GM10266 (cell line): ENCODE data around the gene ENPP1.

Experiments
- DNase-seq: peaks from one replicate; pipeline ENCODE4 v3.0.0; 2012; ENCODE audit errors: extremely low spot score
- TF ChIP-seq, protein P1 (sequence below): IDR thresholded peaks from 2 replicates; pipeline ENCODE4 v1.5.1; 2012; ENCODE audit warnings: mild to moderate bottlenecking, low read depth; ENCODE audit not compliant: control insufficient read depth, insufficient read depth; ENCODE audit errors: missing control alignments

The ENPP1 gene

DNA sequence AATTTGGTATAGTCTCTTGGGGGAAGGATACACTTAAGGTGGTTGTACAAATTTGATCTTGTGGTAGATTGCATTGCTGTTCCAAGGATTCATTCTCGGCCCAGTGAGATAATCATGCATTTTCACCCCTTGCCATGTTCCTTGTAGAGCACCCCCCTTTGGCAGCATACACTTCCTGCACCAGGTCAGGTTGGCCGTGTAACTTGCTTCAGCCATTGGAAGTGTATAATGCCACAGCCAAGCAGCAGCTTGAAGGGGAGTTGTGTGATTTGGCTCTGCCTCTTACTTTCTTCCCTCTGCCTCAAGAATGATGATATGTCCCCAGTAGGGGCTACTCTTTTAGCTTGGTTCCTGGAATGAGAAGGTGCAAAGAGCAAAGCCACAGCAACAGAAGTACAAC is 121.4 kb downstream of the ENPP1 start:
- TF ChIP-seq, protein P1, sequence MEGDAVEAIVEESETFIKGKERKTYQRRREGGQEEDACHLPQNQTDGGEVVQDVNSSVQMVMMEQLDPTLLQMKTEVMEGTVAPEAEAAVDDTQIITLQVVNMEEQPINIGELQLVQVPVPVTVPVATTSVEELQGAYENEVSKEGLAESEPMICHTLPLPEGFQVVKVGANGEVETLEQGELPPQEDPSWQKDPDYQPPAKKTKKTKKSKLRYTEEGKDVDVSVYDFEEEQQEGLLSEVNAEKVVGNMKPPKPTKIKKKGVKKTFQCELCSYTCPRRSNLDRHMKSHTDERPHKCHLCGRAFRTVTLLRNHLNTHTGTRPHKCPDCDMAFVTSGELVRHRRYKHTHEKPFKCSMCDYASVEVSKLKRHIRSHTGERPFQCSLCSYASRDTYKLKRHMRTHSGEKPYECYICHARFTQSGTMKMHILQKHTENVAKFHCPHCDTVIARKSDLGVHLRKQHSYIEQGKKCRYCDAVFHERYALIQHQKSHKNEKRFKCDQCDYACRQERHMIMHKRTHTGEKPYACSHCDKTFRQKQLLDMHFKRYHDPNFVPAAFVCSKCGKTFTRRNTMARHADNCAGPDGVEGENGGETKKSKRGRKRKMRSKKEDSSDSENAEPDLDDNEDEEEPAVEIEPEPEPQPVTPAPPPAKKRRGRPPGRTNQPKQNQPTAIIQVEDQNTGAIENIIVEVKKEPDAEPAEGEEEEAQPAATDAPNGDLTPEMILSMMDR, result no peak
- no peak for DNase-seq

DNA sequence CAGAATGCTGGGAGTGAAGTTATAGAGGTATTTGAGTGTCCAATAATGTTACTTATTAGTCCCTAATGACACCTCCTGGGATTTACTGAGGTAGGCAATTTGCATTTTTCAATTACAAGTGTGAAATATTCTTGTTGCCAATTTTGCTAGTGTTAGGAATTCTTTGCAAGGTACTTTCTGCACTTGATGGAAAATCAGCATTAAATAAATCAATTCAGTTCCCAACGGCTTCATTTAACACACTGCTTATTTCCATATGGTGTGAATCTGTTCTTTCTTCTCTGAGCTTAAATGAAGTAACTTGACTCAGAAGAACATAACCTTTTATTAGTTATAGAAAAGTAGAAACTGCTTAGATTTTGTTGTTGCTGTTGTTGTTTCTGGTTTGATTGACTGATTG is 122.2 kb downstream of the ENPP1 start:
- TF ChIP-seq, protein P1, result no peak
- DNase-seq, result no peak

DNA sequence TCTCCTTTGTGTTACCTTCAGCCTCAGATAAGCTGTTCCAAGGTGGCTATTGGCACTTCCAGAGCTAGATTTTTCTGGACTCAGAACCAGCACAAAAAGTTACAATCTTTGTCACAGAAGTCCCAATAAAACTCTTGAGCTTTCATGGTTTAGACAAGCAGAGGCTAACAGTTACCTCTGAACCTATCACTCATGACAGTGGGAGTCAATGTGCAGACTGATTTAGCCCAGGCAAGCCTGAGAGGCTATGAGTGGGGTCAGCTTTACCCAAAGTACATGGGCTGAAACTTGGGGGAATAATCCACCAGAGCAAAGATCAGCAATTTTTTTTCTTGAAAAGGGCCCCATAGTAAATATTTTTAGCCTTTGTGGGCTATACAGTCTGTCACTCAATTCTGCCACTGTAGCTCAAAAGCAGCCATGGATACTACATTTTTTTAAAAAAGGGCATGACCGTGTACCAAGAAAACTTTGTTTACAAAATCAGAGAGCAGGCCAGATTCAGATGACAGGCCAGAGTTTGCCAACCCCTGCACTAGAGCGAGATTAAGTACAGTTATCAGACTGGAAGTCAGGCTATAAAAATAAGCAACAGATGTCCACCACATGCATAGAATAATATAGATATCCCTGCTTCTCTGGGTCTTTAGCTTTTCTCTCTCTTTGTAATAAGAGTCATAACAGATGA is 123.4 kb downstream of the ENPP1 start:
- DNase-seq, result no peak
- TF ChIP-seq, protein P1, result no peak

DNA sequence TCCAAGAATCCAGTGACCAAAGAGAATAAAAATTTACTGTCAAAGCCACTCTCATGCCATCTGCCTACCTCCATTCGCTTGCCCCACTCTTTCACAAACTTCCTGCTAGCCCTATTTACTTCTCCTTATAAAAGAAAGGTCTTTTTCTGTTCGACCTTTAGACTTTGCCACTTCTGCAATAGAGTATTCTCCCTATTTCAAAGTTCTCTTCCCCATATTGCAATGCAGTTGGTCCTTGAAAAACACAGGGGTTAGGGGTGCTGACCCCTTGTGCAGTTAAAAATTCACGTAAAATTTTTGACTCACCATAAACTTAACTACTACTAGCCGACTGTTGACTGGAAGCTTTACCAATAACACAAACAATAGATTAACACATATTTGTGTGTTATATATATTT is 128.3 kb downstream of the ENPP1 start:
- TF ChIP-seq, protein P1, result no peak
- DNase-seq, result no peak

DNA sequence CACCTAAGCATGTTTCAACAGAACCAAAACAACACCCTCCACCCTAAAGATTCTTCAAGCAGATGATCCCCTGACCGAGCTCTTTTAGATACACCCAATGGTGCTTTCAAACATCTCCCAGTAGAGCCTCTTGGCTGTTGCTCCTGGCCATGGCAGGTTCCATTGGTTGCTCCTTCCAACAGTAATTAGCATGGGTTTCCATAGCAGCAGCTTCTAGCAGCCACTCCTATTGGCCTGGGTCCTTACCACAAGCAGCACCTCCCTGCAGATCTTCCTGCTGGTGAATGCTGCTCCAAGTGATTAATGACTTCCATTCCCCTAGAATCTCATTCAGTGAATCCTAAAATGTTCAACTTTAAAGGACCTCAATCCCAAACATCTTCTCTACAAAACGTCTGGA is 129.4 kb downstream of the ENPP1 start:
- no peak for DNase-seq
- TF ChIP-seq, protein P1, result no peak

DNA sequence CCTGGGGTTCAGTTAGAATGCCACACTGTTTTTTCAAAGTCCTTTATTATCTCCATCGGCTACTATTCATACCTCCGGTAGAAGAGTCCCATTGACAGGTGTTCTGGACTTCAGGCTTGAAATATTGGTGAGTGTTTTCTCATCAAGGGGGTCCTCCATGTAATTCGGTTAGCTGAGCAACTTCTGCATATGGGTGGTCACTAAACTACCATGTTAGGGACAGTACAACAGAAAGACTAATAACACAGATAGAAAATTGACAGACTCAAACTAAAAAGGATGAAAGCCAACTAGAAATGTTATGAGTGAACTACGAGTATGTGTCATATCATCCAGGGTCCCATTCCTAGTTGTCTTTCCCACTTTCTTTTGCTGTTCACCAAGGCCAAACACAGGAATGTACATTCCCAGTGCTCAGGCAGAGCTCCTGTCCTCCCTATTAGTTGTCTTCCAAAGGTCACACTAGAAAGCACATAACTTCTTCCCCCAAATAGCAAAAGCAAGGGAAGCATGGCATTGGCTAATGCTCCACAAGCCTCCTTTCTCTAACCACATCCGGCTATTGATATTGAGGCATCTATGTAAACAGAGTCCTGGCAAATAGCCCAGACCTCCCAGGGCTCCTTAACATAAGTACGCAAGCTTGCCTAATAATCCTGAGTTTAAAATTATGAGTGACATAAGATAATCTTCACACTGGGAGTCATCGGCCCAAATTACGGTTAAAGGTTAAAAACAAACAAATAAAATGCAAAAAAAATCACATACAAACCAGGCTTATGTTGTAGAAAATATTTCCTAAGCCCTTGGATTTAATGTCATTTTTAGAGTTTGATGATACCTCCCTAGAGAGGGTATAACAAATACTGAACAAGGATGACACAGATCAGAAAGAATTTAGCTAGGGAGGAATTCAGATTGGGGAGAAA is 130.1 kb downstream of the ENPP1 start:
- DNase-seq, result no peak
- TF ChIP-seq, protein P1, result no peak
